HG02642 (cell line): ENCODE data around the gene ZNF438.

Experiments
- ATAC-seq: cut with Tn5 transposase; IDR thresholded peaks from one replicate; pipeline ENCODE4 v1.9.1; 2021; ENCODE audit warnings: mild to moderate bottlenecking; ENCODE audit not compliant: unreplicated experiment, poor library complexity

ZNF438 gene

DNA sequence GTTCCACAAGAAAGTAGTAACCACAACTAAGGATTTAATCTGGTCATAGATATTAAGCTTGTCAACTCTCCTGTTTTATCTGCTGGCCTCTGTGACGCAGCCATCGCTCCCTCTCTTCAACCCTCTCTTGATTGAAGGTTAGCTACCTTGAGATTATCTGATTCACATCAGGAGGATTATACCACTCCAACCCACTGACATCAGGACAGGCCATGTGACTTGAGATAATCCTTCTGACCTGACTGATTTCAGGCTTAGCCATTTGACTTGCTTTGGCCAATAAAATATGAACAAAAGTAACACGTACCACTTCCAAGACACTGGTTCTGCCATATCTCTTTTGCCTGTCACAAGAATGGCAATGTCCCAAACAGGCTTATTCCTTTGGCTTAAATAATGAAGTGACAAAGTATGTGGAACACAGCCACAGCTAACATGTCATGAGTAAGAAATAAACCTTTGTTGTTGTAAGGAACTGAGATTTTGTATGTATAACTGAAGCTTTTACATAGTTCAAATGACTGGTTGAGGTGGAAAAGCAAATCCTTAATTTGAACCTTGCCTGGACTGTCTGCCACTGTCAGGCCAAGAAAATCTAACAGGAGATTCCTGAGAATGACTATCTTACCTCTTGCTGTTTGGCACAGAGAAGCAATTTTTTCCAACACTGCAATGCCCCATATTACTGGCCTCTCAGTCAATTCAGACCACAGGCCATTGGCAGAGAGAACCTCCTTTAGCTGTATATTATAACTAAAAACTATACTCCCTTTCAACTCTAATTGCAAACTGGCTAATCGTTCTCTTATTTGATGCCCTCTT, 13.9 kb downstream of the ZNF438 start:
- ATAC-seq = no peak

- no peak for ATAC-seq
Measured at GRCh38 chr10:31014161-31014875, 17.3 kb downstream of the ZNF438 start.

DNA sequence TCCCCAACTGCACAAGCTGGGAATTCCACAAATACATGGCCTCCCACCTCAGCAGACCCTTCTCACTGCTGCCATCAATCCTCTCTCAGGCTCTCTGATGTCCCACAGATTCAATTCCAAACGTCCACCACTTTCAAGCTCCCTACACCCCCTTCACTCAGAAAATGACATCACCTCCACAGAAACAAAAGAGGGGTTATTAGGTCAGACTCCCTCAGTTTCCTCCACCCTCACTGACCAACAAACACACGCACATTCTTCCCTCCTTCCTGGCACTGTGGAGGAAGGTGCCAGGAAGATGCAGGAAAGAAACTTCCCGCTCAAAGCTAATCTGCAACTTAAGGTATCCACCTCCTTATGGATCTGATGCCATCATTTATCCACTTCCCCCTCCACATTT, 18.3 kb downstream of the ZNF438 start:
- ATAC-seq = no peak

DNA sequence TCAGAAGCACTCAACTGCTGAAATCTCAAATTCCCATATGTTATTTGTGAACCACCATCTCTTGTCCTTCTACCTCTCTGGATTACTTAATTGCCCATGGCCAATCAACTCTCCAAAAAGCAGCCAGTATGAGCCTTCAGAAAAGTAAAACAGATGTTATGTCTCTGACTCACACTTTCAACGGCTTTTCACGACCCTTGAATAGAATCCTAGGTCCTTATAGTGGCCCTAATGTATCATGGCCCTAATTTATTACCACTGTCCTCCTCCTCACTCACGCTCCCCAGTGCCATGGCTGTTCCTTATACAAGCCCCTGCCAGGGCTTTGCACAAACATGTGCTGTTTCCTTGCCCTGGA, 20.0 kb downstream of the ZNF438 start:
- no peak for ATAC-seq

- no peak for ATAC-seq
Measured at GRCh38 chr10:31011017-31011664, 20.5 kb downstream of the ZNF438 start.

DNA sequence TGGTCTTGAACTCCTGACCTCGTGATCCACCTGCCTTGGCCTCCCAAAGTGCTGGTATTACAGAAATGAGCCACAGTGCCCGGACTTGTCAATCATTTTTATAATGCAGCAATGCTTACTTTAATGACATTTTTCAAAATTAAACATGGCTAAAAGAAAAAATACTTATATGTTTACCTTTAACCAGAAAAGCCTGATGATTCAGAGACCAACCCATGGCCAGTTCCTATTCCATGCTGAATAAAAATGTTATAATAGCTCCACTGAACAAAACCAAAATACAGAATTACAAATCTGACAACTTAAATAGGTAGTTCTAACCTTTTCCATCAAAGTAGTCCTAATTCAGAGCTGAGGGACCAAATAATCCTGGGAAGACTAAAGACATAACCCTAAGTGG, 21.6 kb downstream of the ZNF438 start:
- ATAC-seq = no peak

DNA sequence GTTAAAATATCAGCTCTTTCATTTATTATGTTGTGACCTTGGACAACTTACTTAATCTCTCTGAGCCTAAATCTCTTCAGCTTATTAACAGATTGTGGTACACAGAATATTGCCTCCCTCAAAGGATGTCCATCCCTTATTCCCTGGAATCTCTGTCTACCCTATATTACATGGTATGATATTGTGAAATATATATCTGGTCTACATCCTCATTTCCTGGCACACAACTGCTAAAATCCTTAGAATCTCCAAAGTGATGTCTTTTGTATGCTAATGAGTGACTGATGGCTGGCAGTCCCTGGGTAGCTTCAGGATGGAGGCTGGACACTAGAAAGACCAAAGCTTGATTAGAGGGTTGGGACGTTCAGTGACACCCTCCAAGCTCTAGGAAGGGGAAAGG, 25.8 kb downstream of the ZNF438 start:
- ATAC-seq = no peak

DNA sequence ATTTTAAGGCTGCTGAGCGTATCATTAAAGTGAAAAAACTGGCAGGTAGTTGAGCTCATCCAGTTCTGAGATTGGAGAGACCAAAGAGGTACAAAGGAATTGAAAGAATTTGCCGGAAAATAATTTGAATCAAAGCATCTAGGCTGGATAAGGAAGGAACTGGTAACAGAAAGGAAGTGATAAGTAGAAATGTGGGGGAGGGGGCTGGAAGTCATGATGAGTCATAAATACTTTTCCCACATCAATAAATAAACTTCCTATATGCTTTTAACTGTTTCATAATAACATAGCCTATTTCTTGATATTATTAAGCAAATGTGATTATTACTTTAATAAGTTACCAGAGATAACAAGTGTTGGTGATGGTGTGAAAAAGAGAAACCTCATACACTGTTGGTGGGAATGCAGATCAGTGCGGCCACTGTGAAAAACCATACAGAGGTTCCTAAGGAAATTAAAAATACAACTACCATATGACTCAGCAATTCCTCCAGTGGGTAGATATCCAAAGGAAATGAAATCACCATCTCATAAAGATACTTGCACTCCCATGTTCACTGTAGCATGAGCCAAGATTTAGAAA, 27.0 kb downstream of the ZNF438 start:
- no peak for ATAC-seq

- ATAC-seq = no peak
Measured at GRCh38 chr10:31001740-31002139, 29.9 kb downstream of the ZNF438 start.

DNA sequence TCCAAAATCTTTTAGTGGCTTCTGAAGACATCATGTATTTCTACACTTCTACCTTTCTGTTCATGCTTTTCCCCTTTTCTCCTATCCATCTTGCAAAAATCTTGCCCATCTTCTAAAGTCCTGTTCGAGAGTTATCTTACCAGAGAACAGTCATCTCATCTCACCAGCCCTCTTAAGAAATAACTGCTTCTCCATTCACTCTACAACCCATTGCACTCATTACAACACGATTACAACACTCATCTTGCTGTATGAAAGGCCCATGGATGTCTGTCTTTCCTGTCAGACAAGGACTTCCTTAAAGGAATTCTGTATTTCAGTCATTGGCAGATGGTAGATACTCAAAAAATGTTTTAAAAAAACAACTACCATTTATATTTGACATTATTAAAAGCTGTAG, 30.8 kb downstream of the ZNF438 start:
- ATAC-seq = no peak

- no peak for ATAC-seq
Measured at GRCh38 chr10:31000071-31000782, 31.4 kb downstream of the ZNF438 start.

DNA sequence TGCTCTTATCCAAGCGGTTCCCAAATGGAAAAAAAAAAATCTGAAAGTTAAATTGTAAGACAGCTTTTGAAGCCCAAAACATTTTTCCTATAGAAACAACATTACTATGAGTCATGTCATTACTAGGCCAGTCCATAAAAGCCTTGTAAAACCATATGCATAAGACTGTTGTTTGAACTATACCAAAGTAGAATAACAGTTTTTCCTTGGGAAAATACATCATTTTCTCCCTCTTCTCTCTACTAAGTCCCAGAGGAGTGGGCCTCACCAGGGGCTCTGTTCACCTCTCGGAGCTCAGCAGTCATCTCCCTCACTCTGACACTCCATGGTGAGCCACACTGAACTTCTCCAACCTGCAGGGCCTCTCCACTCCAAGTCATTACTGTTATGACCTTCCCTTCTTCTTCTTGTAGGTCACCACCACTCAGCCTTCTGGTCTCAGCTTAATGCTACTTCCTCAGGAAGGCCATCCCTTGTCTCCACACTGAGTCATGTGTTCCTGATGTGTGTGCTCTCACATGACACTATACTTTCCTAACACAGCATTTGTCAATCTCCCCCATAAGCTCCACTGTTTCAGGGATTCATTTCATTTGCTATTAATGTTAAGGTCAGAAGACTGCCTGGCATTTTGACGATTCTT, 32.5 kb downstream of the ZNF438 start:
- ATAC-seq = no peak

DNA sequence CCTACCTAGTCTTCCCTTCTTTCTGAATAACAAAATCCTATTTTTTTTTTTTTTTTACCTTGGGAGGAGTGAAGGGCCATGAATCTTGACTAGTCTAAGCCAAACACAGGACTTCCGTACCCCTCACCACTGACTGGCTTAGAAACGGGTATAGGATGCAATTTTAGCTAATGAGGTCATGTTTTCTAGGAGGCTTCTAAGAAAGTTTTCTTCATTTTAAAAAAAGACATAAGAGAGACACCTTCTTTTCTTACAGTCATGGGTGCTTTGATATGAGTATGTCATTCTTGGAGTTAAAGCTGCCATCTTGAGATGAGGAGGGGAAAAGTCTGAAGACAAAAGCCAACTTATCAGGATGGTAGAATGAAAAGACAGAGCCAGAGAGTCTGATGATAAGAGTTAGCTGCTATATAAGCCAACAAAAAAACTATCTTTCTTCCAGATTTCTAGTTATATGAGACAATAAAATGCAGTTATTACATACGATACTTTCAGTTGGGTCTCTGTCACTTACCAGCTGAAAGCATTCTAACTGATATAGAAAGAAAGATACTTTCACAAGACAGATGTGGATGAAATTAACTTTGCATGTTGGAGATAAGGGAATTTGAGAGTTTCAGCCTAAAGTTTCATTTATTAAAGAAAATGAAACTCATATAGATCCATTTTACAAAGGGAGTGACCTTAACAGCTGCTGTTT, 34.0 kb downstream of the ZNF438 start:
- ATAC-seq = no peak

- no peak for ATAC-seq
Measured at GRCh38 chr10:30996481-30997005, 35.1 kb downstream of the ZNF438 start.

DNA sequence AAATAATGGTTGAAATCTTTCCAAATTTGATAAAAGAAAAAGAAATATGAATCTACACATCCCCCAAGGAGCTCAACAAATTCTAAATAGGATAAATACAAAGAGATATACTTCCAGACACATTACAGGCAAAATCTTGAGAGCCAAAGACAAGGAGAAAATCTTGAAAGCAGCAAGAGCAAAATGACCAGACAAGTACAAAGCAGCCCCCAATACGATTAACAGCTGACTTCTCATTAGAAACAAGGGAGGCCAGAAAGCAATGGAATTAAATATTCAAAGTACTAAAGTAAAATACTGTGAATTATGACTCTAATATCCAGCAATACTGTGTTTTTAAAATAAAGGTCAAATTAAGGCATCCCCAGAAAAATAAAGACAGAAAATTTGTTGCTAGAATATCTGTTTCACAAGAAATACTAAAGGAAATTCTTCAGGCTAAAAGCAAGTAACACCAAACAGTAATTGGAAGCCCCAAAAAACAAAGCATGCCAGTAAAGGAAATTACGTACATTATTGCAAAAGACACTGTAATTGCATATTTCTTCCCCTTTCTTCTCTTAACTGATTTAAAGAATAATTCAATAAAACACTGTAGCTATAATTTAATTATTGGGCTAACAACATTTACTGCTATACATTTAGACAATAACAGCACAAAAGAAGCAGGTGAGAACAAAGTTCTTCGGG, 36.4 kb downstream of the ZNF438 start:
- no peak for ATAC-seq

DNA sequence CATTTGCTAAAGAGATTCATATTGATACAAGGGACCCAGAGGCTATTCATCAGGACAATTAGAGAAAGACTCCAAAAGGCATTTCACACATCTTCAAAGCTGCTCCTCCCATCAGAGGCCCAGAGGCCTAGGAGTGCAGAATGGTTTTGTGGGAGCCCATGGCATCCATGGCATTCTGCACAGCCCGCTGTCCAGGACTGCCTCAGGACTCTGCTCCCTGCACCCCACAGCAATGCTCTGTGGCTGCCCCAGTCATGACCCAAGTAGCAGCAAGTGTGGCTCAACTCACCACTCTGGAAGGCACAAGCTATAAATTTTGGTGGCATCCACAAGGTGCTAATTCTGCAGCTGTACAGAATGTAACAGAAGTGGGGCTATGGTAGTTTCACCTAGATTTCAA, 38.5 kb downstream of the ZNF438 start:
- ATAC-seq = no peak

- no peak for ATAC-seq
Measured at GRCh38 chr10:30992681-30993080, 39.0 kb downstream of the ZNF438 start.

GRCh38 chr10:30991647-30992011, 40.0 kb downstream of the ZNF438 start:
- no peak for ATAC-seq
